Activated effector memory CD4-positive, alpha-beta T cell treated with anti-CD3 and anti-CD28 coated beads, Interleukin-2, amount 50 U/mL, for 16 hours (primary cell): ENCODE results near the gene MGAM2.

Source experiments
- DNase-seq: peaks from one replicate; pipeline ENCODE4 v3.0.0-alpha.2; 2020

MGAM2 gene

DNA sequence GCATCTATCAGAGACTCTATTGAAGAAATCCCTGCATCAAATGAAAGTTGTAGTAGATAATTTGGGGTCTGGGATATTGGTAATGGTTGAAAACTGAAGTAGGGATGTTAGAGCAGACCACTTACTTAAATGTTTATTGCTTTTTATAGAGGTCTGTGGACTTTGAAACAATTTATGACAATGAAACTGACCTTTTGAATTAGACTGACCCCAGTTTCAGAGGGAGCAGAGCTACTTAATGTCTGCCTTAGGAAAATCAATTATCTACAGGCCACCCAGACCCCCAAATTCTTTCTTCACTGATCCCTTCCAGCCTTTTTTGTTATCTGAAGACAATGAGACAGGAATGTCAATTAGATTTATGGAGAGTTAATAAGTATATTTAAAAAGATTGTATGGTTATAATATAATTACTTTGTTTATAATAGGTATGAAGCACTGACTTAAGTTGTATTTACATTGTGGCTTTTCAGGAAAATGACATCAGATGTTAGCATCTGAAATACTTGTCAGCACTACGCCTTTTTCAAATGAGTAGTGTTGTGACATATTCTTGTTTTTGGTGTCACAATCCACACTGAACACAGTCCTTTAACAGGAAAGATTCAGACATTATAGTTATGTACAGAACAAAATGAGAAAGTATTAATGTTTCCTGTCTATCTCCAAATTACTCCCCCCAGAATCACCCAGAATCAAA, 13.9 kb downstream of the MGAM2 start:
- no peak for DNase-seq

DNA sequence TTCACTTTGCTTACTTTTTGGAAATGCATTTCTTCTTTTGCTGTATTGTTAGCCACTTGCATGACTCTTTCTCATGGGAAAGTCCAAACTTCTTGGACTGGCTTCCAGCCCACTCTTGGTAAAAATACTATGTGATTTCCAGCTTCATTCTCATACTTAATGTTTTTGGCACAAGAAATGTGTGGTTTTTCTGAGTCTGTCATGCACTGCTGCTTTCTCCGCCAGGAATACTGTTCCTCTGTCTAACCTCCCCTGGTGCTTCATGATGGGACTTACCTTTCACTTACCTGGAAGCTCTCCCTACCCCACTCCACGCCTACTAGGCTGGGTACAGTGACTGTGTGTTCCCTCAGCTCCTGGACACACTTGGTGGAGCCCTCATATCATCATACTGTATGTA, 18.7 kb downstream of the MGAM2 start:
- DNase-seq = no peak

DNA sequence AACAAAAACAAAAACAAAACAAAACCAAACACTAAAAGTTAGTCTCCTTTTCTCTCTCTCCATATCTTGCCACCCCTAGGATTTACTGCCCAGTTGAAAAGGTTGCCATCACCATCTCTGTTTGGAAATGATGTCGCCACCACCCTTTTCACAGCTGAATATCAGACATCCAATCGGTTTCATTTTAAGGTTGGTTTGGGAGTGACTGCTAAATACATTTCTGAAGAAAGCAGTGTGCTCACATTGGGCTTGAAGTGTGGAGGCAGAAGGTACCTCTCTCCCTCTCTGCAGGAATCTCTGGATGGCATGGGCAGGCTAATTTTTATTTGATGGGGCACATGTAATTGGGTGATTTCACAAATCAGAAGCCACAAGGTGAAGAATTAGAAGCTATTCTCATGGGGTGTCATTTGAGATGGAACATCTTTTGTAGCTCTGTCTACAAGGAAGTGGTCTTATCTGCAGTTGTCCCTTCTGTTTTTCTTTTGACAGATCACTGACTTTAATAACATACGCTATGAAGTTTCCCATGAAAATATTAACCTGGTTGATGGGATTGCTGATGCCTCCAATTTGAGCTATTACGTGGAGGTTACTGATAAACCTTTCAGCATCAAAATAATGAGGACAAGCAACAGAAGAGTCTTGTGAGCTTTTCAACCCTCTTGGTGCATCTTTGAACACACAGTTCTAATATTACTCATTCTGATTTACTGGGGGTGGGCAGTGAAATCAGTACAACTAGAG, 20.1 kb downstream of the MGAM2 start:
- DNase-seq = no peak

DNA sequence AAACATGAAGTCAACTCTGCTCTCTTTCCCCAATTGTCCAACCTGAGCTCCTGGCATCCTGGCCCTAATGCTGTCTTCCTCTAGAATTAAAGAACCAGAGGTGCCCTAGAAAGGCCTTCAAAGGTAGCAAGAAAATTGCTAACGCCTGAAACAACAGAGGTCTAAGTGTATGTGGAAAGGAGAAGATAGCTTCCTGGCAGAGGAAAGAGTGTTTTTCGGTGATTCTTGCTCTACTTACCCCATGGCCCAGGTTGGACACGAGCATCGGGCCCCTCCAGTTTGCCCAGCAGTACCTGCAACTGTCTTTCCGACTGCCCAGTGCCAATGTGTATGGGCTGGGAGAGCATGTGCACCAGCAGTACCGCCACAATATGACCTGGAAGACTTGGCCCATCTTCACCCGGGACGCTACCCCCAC, 22.2 kb downstream of the MGAM2 start:
- no peak for DNase-seq

DNA sequence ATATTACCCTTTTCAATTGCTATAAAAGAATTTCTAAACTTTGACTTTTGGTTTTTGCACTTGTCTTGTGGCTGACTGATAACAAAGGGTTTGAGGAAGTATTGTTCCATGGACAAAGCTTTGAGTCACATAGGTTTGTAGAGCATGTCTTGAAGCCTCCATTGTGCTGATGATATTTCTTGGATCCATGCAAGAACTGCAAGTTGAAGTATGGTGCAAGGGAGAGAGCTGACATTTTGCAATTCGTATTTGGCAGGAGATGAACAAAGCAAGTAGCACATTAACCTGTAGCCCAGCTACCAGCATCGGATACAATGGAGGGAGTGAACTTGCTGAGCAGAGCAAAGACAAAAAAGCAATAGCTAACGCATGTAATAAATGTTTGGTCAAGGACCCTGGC, 23.4 kb downstream of the MGAM2 start:
- DNase-seq = no peak

DNA sequence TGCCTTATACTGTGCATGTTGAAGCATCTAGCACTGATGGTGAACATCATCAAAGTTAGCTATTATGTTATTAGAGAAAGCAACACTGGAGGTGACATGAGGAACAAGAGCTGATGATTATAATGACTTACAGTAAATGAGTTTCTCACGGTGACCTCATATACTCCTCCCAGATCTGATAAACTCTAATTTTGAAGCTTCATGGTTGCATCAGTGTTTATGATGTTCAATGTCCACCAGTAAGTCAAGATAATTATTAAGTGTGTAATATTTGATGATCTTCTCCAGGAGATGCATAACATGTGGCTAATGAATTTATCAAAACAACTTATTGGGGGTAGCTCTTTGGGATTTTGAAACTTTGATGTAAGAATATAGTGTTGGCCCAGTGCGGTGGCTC, 27.5 kb downstream of the MGAM2 start:
- DNase-seq = no peak

DNA sequence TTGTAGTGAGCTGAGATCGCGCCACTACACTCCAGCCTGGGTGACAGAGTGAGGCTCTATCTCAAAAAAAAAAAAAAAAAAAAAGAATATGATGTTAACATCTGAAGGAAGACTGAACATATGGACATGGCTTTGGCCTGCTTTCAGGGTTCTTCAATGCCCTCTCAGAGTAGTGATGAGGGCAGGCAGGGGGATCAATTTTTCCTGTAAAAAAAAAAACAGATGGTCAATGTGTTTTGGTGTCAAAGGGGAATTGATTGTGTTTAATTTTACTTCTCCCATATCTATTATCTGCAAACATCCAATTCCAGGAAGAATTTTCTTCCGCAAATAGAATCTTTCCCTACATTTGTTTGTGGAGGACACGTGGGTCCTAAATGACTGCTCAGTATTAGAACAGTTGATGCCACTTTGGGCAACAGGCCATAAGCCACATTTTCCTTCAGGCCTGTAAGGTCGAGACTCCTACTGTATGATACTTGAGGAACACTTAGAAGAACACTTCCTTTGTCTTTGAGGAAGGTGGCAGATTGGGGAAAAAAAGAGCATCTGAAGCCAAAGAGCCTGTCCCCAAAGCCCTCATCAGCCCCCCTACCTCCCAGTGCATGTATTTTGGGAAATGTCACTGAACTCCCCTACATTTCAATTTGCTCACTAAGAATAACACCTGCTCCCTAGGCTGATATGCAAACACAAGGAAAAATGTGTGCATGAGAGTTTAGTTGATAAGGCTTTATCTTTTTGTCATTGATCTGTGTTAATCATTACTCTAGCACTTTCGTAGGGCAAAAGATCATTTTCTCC, 28.3 kb downstream of the MGAM2 start:
- no peak for DNase-seq

- DNase-seq = no peak
Measured at GRCh38 chr7:142140401-142140959, 29.0 kb downstream of the MGAM2 start.

DNA sequence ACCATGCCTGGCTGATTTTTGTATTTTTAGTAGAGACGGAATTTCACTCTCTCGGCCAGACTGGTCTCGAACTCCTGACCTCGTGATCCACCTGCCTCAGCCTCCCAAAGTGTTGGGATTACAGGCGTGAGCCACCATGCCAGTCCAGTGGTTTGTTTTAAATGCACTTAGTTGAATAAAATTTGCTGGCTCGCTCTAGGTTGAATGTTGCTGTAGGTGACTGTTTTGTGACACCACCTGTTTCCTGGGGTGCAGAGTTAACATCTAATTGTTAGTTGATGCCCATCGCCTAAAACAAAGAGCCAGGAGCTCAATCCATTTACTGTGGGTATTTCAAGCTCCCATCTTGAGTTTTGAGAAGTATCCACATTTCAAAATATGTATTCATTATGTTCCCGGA, 31.2 kb downstream of the MGAM2 start:
- DNase-seq = no peak

DNA sequence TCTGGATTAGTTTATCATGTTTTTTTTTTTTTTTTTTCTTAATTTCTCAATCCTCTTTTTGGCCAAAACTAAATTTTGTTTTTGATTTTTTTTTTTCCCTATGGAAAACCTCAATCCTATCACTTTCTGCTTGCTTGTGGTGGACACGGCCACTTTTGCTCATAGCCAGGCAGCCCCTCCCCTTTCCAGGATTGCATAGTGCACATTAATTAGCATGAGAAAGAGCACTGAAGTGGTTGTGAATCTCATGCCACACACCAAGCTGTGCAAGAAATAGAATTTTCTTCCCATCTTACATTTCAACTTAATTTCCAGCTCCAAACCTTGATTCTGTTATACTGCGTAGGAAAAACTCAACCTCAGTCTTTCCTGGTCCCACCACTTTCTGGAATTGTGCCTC, 34.6 kb downstream of the MGAM2 start:
- DNase-seq = no peak

- no peak for DNase-seq
Measured at GRCh38 chr7:142150356-142150755, 38.8 kb downstream of the MGAM2 start.

GRCh38 chr7:142150869-142151268, 39.4 kb downstream of the MGAM2 start:
- no peak for DNase-seq

DNA sequence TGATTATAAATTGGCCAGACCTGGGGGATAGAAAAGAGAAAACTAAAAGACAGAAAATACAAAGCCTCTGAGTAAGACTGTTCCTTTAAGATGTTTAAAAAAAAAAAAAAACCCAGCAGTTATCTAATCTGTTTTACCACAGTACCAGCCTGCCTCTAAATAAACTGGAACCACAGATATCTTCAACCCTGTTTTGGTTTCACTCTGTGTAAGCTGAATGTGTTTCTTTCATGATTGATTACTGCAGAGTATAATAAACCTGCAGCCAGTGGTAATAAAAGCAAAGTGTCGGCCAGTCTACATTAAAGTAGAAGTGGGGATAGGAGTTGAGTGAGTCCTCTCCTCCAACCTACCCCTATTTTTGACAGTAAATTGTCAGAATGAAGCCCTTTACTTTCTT, 40.6 kb downstream of the MGAM2 start:
- DNase-seq = no peak

DNA sequence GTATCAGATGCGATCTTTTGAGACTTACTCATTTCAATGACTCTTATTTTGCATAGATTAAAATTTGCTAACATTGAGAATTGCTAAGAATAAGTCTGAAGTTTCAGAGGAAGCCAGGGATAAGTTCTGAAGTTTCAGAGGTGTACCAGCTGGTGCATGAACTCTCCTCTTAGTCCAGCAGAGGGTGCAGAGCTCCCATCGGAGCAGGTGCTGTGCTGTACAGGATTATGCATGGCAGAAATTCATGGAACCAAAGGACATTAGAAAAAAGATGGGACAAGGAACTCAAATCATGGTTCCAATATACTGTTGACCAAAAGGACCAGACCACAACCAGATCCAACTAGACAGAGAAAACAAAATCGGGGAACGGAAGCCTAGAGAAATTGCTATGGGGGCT, 41.9 kb downstream of the MGAM2 start:
- DNase-seq = no peak

DNA sequence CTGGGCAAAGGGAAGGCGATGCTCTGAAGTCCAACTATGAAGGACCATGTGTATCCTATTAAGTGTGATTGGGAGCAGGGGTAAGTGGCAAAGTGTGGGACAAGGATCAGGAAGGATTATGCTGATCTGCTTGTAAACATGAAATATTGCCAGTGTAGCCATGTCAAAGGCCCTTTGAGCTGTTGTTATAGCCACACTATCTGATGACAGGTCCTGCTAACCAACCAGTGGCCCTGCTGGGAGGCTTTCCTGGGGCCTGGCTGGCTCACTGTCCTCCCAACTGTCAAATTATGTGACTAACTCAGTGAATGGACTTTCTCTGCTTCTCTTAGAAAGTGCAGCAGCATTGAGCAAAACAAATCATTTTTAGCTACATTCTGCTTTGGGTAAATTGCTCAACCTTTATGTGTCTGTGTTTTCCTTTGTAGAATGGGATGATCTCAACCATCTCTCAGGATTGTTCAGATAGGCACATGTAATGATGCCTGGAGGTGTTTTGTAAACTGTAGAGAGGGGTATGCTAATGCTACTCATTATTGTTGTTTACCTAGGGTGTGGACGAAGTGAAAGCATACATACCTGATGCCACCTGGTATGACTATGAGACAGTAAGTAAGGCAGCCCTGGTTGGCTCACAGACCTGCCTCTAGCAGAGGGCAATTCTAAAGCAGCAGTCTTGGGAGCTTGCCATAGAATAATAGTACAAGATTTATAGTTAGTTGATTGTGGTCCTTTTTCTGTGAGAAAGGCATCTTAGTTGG, 47.4 kb downstream of the MGAM2 start:
- no peak for DNase-seq

GRCh38 chr7:142161921-142162320, 50.4 kb downstream of the MGAM2 start:
- DNase-seq = no peak

GRCh38 chr7:142168746-142169145, 57.2 kb downstream of the MGAM2 start:
- DNase-seq = no peak

DNA sequence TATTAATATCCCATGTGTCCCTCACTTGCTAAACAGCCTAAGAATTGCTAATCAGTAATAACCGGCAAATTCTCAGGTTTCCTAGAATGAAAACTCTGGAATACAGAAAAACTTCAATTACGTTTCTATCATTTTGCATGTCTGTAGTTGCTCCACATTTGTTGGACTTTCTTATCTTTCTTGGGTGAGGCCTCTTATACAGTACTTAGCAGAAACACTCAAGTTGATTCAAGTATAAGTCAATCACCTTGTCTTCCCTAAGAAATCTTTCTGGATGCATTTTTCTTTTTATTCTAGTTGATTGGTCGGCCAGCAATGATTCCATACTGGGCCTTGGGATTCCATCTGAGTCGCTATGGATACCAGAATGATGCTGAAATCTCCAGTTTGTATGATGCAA, 61.4 kb downstream of the MGAM2 start:
- DNase-seq = no peak

DNA sequence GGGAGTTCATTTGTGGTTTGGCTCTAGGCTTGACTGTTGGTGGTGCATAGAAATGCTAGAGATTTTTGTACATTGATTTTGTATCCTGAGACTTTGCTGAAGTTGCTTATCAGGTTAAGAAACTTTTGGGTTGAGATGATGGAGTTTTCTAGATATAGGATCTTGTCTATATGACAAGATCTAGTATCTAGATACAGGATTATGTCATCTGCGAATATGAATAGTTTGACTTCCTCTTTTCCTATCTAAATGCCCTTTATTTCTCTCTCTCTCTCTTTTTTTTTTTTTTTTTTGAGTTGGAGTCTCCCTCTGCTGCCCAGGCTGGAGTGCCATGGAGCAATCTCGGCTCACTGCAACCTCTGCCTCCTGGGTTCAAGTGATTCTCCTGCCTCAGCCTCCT, 62.9 kb downstream of the MGAM2 start:
- no peak for DNase-seq

- no peak for DNase-seq
Measured at GRCh38 chr7:142175594-142175993, 64.1 kb downstream of the MGAM2 start.

DNA sequence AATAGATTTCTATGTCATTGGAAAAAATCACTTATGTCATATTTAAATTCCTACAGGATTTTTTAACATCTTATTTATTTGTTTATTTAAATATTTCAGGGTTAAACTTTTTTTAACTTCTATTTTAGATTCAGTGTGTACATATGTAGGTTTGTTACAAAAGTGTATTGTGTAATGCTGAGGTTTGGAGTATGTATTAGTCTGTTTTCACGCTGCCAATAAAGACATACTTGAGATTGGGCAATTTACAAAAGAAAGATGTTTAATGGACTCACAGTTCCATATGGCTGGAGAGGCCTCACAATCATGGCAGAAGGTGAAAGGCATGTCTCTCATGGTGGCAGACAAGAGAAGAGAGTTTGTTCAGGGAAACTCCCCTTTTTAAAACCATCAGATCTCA, 65.4 kb downstream of the MGAM2 start:
- DNase-seq = no peak

- no peak for DNase-seq
Measured at GRCh38 chr7:142177869-142178268, 66.4 kb downstream of the MGAM2 start.

DNA sequence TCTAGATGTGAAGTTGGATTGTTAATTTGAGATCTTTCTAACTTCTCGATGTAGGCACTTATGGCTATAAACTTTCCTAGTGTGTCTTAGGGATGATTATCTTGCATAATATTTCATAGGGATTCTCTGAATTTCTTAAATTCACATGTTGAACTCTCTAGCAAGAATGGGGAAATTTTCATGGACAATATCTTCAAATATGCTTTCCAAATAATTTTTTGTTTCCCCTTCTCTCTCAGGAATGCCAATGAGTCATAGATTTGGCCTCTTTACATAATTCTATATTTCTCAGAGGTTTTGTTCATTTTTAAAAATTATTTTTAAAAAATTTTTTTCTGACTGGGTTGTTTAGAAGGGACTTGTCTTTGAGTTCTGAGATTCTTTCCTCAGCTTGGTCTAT, 68.9 kb downstream of the MGAM2 start:
- DNase-seq = no peak
